Urinary bladder (tissue), 4 donors: ENCODE results near the gene CYP4B1. TPM values are rescaled to one million over a fixed set of nuclear protein-coding genes. Genes with fewer than 3 reads are reported as not detected.
"Not testable (repeated sequence)": the region's sequence is repeated elsewhere in the genome, so short reads cannot be mapped to it uniquely, and the experiment has no call there.

Experiments used
- DNase-seq: peaks from one replicate; pipeline ENCODE4 v3.0.0-alpha.2; 2015; ENCODE audit errors: extremely low spot score
- H3K27ac ChIP-seq: one replicate; pipeline ENCODE4 v1.5.1; 2013; ENCODE audit warnings: low read depth, mild to moderate bottlenecking, moderate library complexity
- H3K36me3 ChIP-seq: one replicate; pipeline ENCODE4 v1.6.1; 2013; ENCODE audit warnings: mild to moderate bottlenecking, moderate library complexity; ENCODE audit not compliant: insufficient read depth
- H3K4me1 ChIP-seq: one replicate; pipeline ENCODE4 v1.6.1; 2013; ENCODE audit warnings: mild to moderate bottlenecking, moderate library complexity; ENCODE audit not compliant: insufficient read depth
- H3K4me3 ChIP-seq: one replicate; pipeline ENCODE4 v1.5.1; 2013; ENCODE audit warnings: low read depth, low read length
- WGBS: extraction: QIAGEN DNeasy Blood & Tissue Kit; methylation state at CpG from one replicate; pipeline ENCODE4 v1.1.7; 2013; 5-methylcytosine and 5-hydroxymethylcytosine counted together
- polyA plus RNA-seq: library from polyadenylated mRNA; stranded (reverse); fragments of 200-250 nt; gene quantifications from one replicate; pipeline ENCODE4 v1.2.3, GENCODE V29; 2013
- total RNA-seq: library from RNA; depleted of rRNA; stranded (reverse); fragments of >200 nt; gene quantifications from one replicate; pipeline ENCODE4 v1.2.3, GENCODE V29; 2014
- donor health status: healthy with polysubstance abuse.
- donor health status: healthy.

The CYP4B1 gene
- total and polyA plus RNA-seq, 2 donors: 56.6 to 71.5 TPM

DNA sequence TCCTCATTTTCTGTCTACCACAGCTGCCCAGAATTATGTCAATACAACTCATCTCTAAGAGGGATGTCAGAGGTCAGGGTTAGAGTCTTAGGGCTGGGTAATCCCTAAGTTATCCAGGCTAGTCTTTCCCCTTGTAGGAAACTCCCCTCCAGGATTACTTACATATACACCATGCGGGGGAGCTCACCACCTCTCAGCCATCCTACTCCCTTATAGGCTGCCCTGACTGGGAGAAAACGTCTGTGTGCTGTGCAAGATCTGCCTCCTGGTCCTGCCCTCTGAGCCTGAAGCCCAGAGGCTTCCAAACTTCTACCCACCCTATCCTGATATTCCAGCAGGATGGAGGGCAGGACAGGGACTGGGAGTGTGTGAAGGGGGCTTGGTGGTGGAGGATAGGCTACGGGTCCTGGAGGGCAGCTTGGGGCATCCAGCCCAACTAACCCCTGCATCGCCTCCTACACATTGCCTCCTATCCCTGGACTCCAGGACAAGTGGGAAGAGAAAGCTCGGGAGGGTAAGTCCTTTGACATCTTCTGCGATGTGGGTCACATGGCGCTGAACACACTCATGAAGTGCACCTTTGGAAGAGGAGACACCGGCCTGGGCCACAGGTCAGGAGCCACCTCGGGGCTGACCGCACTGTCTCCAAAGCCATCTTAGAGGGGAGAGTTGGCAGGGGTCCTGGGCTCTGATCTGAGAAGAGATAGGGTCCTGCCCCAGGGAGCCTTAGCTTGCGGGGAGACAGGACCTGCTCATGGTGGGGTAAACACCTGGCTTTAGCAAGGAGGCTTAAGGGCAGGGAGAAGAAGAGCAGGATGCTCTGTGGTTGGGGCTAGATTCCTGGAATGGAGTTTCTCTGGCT lies 14.4 kb downstream of the CYP4B1 start:
- H3K36me3 ChIP-seq: peaks cover 3% of the 10 kb centered on the region
- WGBS: 82% methylated on average over 11 of the region's 11 CpGs

DNA sequence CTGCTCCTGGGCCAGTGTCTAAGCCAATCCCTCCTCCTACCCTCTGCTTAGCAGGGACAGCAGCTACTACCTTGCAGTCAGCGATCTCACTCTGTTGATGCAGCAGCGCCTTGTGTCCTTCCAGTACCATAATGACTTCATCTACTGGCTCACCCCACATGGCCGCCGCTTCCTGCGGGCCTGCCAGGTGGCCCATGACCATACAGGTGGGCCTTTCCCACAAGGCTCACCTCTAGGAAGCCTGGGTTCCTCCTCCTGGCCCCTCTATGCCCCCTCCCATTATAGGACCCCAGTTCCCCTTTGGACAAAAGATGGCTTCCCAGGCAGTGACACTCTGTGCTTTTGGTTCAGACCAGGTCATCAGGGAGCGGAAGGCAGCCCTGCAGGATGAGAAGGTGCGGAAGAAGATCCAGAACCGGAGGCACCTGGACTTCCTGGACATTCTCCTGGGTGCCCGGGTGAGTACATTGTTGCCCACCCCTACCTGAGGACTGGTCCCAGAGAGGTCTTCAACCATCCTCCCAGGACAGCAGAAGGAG lies 15.1 kb downstream of the CYP4B1 start:
- 93% methylated on average over 9 of the region's 9 CpGs for WGBS
- DNase-seq: no peak
- Histone ChIP-seq H3K4me3 (no peak overlapping the region), H3K27ac (no peak overlapping the region), H3K4me1 (no peaks in the 10 kb centered on the region), H3K36me3 (peaks cover 3% of the 10 kb centered on the region)

More for the DNA sequence above, 14.4 kb downstream of the CYP4B1 start:
- H3K4me3 ChIP-seq: no peak overlapping the region
- DNase-seq: no peak
- H3K27ac ChIP-seq: no peak overlapping the region
- no peaks in the 10 kb centered on the region for H3K4me1 ChIP-seq

DNA sequence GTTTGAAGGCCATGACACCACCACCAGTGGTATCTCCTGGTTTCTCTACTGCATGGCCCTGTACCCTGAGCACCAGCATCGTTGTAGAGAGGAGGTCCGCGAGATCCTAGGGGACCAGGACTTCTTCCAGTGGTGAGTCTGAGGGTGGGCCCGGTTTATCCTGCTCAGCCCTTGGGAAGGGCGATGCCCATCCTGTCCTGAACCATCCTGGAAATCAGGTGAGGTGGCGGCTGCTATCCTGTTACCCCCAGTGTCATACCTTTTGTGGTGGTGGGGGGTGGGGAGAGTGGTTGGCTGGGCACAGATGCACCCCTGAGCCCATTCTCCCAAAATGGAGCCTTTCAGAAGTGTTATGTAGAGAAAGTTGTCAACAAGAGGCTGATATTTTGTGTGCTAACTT lies 16.3 kb downstream of the CYP4B1 start:
- 95% methylated on average over 6 of the region's 6 CpGs for WGBS
- H3K36me3 ChIP-seq: peaks cover 3% of the 10 kb centered on the region
- no peaks in the 10 kb centered on the region for H3K4me1 ChIP-seq
- DNase-seq: no peak
- H3K4me3 ChIP-seq: no peak overlapping the region
- no peak overlapping the region for H3K27ac ChIP-seq

GRCh38 chr1:46816930-46817329 lies 18.1 kb downstream of the CYP4B1 start:
- Histone ChIP-seq H3K27ac (no peak overlapping the region), H3K4me1 (no peaks in the 10 kb centered on the region), H3K36me3 (peaks cover 3% of the 10 kb centered on the region), H3K4me3 (no peak overlapping the region)
- no peak for DNase-seq
- 89% methylated on average over 5 of the region's 5 CpGs for WGBS

GRCh38 chr1:46817814-46818213 lies 19.0 kb downstream of the CYP4B1 start:
- H3K4me1 ChIP-seq: no peaks in the 10 kb centered on the region
- 78% methylated on average over 6 of the region's 6 CpGs for WGBS
- no peak overlapping the region for H3K27ac ChIP-seq
- no peak overlapping the region for H3K4me3 ChIP-seq
- no peaks in the 10 kb centered on the region for H3K36me3 ChIP-seq
- DNase-seq: no peak

DNA sequence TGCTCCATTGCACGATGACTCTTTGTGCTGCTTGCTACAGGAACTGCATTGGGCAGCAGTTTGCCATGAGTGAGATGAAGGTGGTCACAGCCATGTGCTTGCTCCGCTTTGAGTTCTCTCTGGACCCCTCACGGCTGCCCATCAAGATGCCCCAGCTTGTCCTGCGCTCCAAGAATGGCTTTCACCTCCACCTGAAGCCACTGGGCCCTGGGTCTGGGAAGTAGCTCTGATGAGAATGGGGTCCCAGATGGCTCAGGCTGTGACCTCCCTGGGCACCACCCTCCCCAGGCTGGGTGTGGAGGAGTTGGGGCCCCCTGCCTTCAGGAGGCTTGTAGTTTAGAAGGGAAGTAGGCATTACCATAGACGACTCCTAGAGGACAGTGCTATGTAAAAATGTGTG lies 19.7 kb downstream of the CYP4B1 start:
- H3K4me3 ChIP-seq: no peak overlapping the region
- H3K27ac ChIP-seq: no peak overlapping the region
- H3K4me1 ChIP-seq: no peaks in the 10 kb centered on the region
- no peak for DNase-seq
- no peaks in the 10 kb centered on the region for H3K36me3 ChIP-seq
- 81% methylated on average over 5 of the region's 5 CpGs for WGBS

- no peaks in the 10 kb centered on the region for H3K36me3 ChIP-seq
- no peak overlapping the region for H3K27ac ChIP-seq
- DNase-seq: no peak
- 60% methylated on average over 1 of the region's 1 CpG for WGBS
- H3K4me3 ChIP-seq: no peak overlapping the region
- H3K4me1 ChIP-seq: no peaks in the 10 kb centered on the region
Measured at GRCh38 chr1:46819335-46819734, 20.5 kb downstream of the CYP4B1 start.

DNA sequence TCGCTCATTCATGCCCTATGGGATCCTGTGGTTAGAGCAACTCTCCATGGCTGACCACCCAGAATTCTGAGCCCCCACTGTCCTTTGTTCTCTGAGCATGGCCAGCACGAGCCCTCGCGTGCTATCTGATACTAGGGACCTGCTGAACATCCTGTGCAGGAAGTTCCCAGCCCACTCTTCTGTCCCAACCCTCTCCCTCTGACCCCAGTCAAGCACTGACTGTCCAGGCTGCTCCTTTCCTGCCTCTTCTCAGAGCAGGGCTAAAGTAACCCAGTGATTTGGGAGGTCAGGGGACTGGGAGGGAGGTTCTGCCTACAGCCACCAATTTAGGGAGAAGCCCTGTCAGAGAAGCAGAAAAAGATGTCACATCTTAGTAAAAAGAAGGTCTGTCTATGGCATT lies 21.2 kb downstream of the CYP4B1 start:
- H3K27ac ChIP-seq: no peak overlapping the region
- H3K4me1 ChIP-seq: no peaks in the 10 kb centered on the region
- H3K4me3 ChIP-seq: no peak overlapping the region
- WGBS: 65% methylated on average over 4 of the region's 4 CpGs
- DNase-seq: no peak
- H3K36me3 ChIP-seq: no peaks in the 10 kb centered on the region

- 52% methylated on average over 5 of the region's 5 CpGs for WGBS
- no peaks in the 10 kb centered on the region for H3K4me1 ChIP-seq
- H3K27ac ChIP-seq: no peak overlapping the region
- H3K36me3 ChIP-seq: no peaks in the 10 kb centered on the region
- no peak for DNase-seq
- no peak overlapping the region for H3K4me3 ChIP-seq
Measured at GRCh38 chr1:46820560-46821060, 21.8 kb downstream of the CYP4B1 start.

DNA sequence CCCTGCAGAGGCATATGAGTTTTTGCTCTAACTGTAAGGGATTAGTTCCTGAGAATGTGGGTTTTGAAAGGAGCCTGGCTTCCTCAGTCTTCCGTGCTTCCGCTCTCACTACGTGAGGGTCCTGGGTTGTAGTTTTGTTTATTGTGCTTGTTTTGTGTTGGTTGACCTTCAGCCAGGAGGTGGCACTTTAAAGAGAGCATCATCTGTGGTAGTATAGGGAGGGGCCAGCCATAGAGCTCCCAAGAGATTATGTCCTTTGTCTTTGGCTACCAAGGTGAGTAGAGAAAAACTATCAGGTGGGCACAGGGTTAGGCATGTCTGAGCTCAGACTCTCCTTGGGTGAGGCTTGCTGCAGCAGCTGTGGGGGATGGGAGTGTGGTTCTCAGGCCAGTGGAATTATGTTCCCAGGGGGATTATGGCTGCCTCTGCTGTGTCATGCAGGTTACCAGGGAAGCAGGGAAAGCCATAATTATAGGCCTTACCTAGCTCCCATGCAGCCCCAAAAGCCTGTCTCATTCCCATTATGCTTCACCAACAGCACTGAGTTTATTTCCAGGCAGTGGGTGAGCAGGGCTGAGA lies 23.5 kb downstream of the CYP4B1 start:
- H3K27ac ChIP-seq: no peak overlapping the region
- no peak for DNase-seq

GRCh38 chr1:46823151-46823550 lies 24.3 kb downstream of the CYP4B1 start:
- Histone ChIP-seq H3K4me1 (no peaks in the 10 kb centered on the region), H3K4me3 (no peak overlapping the region), H3K27ac (no peak overlapping the region), H3K36me3 (no peaks in the 10 kb centered on the region)
- 40% methylated on average over 2 of the region's 2 CpGs for WGBS
- DNase-seq: no peak

More for the DNA sequence above, 23.5 kb downstream of the CYP4B1 start:
- H3K36me3 ChIP-seq: no peaks in the 10 kb centered on the region
- 72% methylated on average over 3 of the region's 3 CpGs for WGBS
- H3K4me3 ChIP-seq: no peak overlapping the region
- no peaks in the 10 kb centered on the region for H3K4me1 ChIP-seq

GRCh38 chr1:46826892-46827291 lies 28.0 kb downstream of the CYP4B1 start:
- 61% methylated on average over 2 of the region's 2 CpGs for WGBS
- not testable (repeated sequence) for H3K27ac ChIP-seq, H3K36me3 ChIP-seq, H3K4me1 ChIP-seq, DNase-seq, H3K4me3 ChIP-seq

- no peaks in the 10 kb centered on the region for H3K36me3 ChIP-seq
- 65% methylated on average over 10 of the region's 10 CpGs for WGBS
- DNase-seq: no peak
Measured at GRCh38 chr1:46830665-46831322, 31.9 kb downstream of the CYP4B1 start.

More at GRCh38 chr1:46830665-46831322, 31.9 kb downstream of the CYP4B1 start:
- Histone ChIP-seq H3K4me3 (no peak overlapping the region), H3K4me1 (no peaks in the 10 kb centered on the region), H3K27ac (no peak overlapping the region)
